Ishikawa (cell line): ENCODE results near the gene KCNQ1OT1.

Experiments used
- CEBPB ChIP-seq: IDR thresholded peaks from 2 replicates; pipeline ENCODE4 v1.6.1; 2012
- REST ChIP-seq: IDR thresholded peaks from 2 replicates; pipeline ENCODE4 v1.6.1; 2012; ENCODE audit warnings: low read depth, mild to moderate bottlenecking
- TEAD4 ChIP-seq: IDR thresholded peaks from 2 replicates; pipeline ENCODE4 v1.6.1; 2012
- YY1 ChIP-seq: IDR thresholded peaks from 2 replicates; pipeline ENCODE4 v1.6.1; 2012; ENCODE audit warnings: low read depth

GRCh38 chr11:2591805-2592204, 108.0 kb downstream of the KCNQ1OT1 start:
- no peak for TF ChIP-seq CEBPB
- TF ChIP-seq YY1: no peak
- no peak for TF ChIP-seq TEAD4
- TF ChIP-seq REST: no peak
